ENCODE results near the gene MORN4.
"Not testable (repeated sequence)": the region's sequence is repeated elsewhere in the genome, so short reads cannot be mapped to it uniquely, and the experiment has no call there.

The MORN4 gene

GRCh38 chr10:97632949-97633884, at the start of gene MORN4:
MORN4 (minus strand) TSS chr10:97633500; CDS start chr10:97619653, 13,847 bp downstream.
- DNase-seq, result peak; percentile 94

- no peak for DNase-seq
These were observed 48.7 kb upstream of the MORN4 start for GRCh38 chr10:97682042-97682441.

GRCh38 chr10:97679594-97679993, 46.3 kb upstream of the MORN4 start:
- no peak for DNase-seq

- peak; percentile 61 for DNase-seq
These were observed 43.7 kb upstream of the MORN4 start for GRCh38 chr10:97676770-97677581.

GRCh38 chr10:97675222-97675621, 41.9 kb upstream of the MORN4 start:
- DNase-seq, result no peak

GRCh38 chr10:97673736-97674525, 40.6 kb upstream of the MORN4 start:
- DNase-seq, result peak; percentile 93

- no peak for DNase-seq
These were observed 36.3 kb upstream of the MORN4 start for GRCh38 chr10:97669571-97669970.

- peak; percentile 45 for DNase-seq
These were observed 34.2 kb upstream of the MORN4 start for GRCh38 chr10:97667463-97667862.

GRCh38 chr10:97666992-97667391, 33.7 kb upstream of the MORN4 start:
- DNase-seq, result no peak

GRCh38 chr10:97664282-97664850, 31.1 kb upstream of the MORN4 start:
- DNase-seq, result peak; percentile 99

- DNase-seq, result no peak
These were observed 26.3 kb upstream of the MORN4 start for GRCh38 chr10:97659589-97659988.

- DNase-seq, result no peak
These were observed 23.5 kb upstream of the MORN4 start for GRCh38 chr10:97656777-97657176.

GRCh38 chr10:97651773-97652172, 18.5 kb upstream of the MORN4 start:
- DNase-seq, result no peak

- DNase-seq, result no peak
These were observed 17.4 kb upstream of the MORN4 start for GRCh38 chr10:97650726-97651125.

- DNase-seq, result not testable (repeated sequence)
These were observed 16.1 kb upstream of the MORN4 start for GRCh38 chr10:97649405-97649750.

- DNase-seq, result peak; percentile 88
These were observed 15.5 kb upstream of the MORN4 start for GRCh38 chr10:97648562-97649404.

- no peak for DNase-seq
These were observed 14.3 kb upstream of the MORN4 start for GRCh38 chr10:97647556-97647955.

- DNase-seq, result no peak
These were observed 11.6 kb upstream of the MORN4 start for GRCh38 chr10:97644936-97645335.

GRCh38 chr10:97643441-97643985, 10.2 kb upstream of the MORN4 start:
- DNase-seq, result no peak

GRCh38 chr10:97642471-97643159, 9.3 kb upstream of the MORN4 start:
- DNase-seq, result not testable (repeated sequence)

All from hematopoietic multipotent progenitor cell treated with erythropoietin and hydrocortisone succinate and interleukin-3 and kit ligand, for 8 days (in vitro differentiated cells).